GM23338 (cell line): ENCODE measurements around the gene METAP1D. TPM values are rescaled to one million over a fixed set of nuclear protein-coding genes. Genes with fewer than 3 reads are reported as not detected.
A peak's percentile ranks its signal among the peaks of the same experiment; 100 is the strongest.

Experiments
- ATAC-seq: fragments of 200-7000 bp; cut with Tn5 transposase; 3 replicates; pipeline ENCODE4 v1.9.1; 2020
- DNase-seq: peaks from one replicate; pipeline ENCODE4 v3.0.0-alpha.2; 2015; ENCODE audit warnings: low spot score
- H2AFZ ChIP-seq: fragments of 200-600 bp; sonication (generic); 2 replicates; pipeline ENCODE4 v1.8.0; 2016; ENCODE audit warnings: antibody characterized with exemption, mild to moderate bottlenecking, moderate library complexity
- H3F3A ChIP-seq: fragments of 200-600 bp; sonication (generic); replicated peaks from 2 replicates; pipeline ENCODE4 v1.8.0; 2017; ENCODE audit warnings: antibody characterized with exemption, mixed run types, low read depth
- H3K27ac ChIP-seq: fragments of 200-600 bp; sonication (generic); 2 replicates; pipeline ENCODE4 v1.6.1; 2016; ENCODE audit warnings: low read depth
- H3K27me3 ChIP-seq: fragments of 200-600 bp; sonication (generic); 2 replicates; pipeline ENCODE4 v1.8.0; 2016; ENCODE audit warnings: mild to moderate bottlenecking, mixed run types, moderate library complexity; ENCODE audit not compliant: insufficient read depth
- H3K36me3 ChIP-seq: fragments of 200-600 bp; sonication (generic); 2 replicates; pipeline ENCODE4 v1.8.0; 2016; ENCODE audit warnings: mild to moderate bottlenecking; ENCODE audit not compliant: insufficient read depth
- H3K4me1 ChIP-seq: fragments of 200-600 bp; sonication (generic); 2 replicates; pipeline ENCODE4 v1.8.0; 2016; ENCODE audit warnings: mild to moderate bottlenecking, moderate library complexity; ENCODE audit not compliant: insufficient read depth
- H3K4me2 ChIP-seq: fragments of 200-600 bp; sonication (generic); 2 replicates; pipeline ENCODE4 v1.7.1; 2017; ENCODE audit warnings: mixed run types
- H3K4me3 ChIP-seq: fragments of 200-600 bp; sonication (generic); 2 replicates; pipeline ENCODE4 v1.6.1; 2016; ENCODE audit warnings: mixed run types
- H3K79me2 ChIP-seq: fragments of 200-600 bp; sonication (generic); replicated peaks from 2 replicates; pipeline ENCODE4 v1.8.0; 2017; ENCODE audit warnings: mild to moderate bottlenecking; ENCODE audit not compliant: insufficient read depth
- H3K9me2 ChIP-seq: fragments of 200-600 bp; sonication (generic); 2 replicates; pipeline ENCODE4 v1.8.0; 2017; ENCODE audit not compliant: insufficient read depth
- H4K20me1 ChIP-seq: fragments of 200-600 bp; sonication (generic); replicated peaks from 2 replicates; pipeline ENCODE4 v1.8.0; 2017; ENCODE audit warnings: mild to moderate bottlenecking; ENCODE audit not compliant: insufficient read depth
- H3K27ac Mint-ChIP-seq: 2 replicates; pipeline ENCODE4 v1.8.0; 2020; ENCODE audit warnings: inconsistent platforms, mild to moderate bottlenecking, moderate library complexity, mixed read lengths
- H3K27me3 Mint-ChIP-seq: 3 replicates; pipeline ENCODE4 v1.8.0; 2022; ENCODE audit warnings: low read depth, mild to moderate bottlenecking, moderate library complexity, mixed read lengths, inconsistent platforms; ENCODE audit not compliant: insufficient read depth, poor library complexity
- H3K36me3 Mint-ChIP-seq: 3 replicates; pipeline ENCODE4 v1.8.0; 2021; ENCODE audit warnings: low read depth, mild to moderate bottlenecking, inconsistent platforms, moderate library complexity, mixed read lengths
- H3K4me1 Mint-ChIP-seq: 3 replicates; pipeline ENCODE4 v1.8.0; 2020; ENCODE audit warnings: mild to moderate bottlenecking, inconsistent platforms, mixed read lengths
- H3K4me3 Mint-ChIP-seq: 3 replicates; pipeline ENCODE4 v1.8.0; 2021; ENCODE audit warnings: moderate library complexity, mild to moderate bottlenecking, inconsistent platforms, mixed read lengths
- H3K9me3 Mint-ChIP-seq: 3 replicates; pipeline ENCODE4 v1.8.0; 2020; ENCODE audit warnings: moderate library complexity, mild to moderate bottlenecking, inconsistent platforms, mixed read lengths
- CREB1 ChIP-seq: fragments of 250-450 bp; sonication (Bioruptor Pico); IDR thresholded peaks from 2 replicates; pipeline ENCODE4 v1.5.0; 2020; ENCODE audit warnings: low read depth, mild to moderate bottlenecking, moderate library complexity
- CTCF ChIP-seq, 2 experiments: fragments of 200-600 bp in 1 of 2; sonication (generic) in 1 of 2; conservative IDR thresholded peaks; 2 replicates each; pipeline versions ENCODE4 v1.5.1 to v1.6.1; 2016 to 2017; ENCODE audit warnings: antibody characterized with exemption in 2 of 2, low read depth in 2 of 2, mild to moderate bottlenecking in 2 of 2, moderate library complexity in 1 of 2
- ETS1 ChIP-seq: IDR thresholded peaks from 2 replicates; pipeline ENCODE4 v1.6.1; 2016; ENCODE audit warnings: antibody characterized with exemption
- EZH2 ChIP-seq: fragments of 200-600 bp; sonication (generic); IDR thresholded peaks from one replicate; pipeline ENCODE4 v1.8.0; 2017; ENCODE audit warnings: antibody characterized with exemption, mild to moderate bottlenecking, low read depth; ENCODE audit not compliant: unreplicated experiment
- EZH2phosphoT487 ChIP-seq: fragments of 200-600 bp; sonication (generic); IDR thresholded peaks from one replicate; pipeline ENCODE4 v1.8.1; 2018; ENCODE audit warnings: antibody characterized with exemption; ENCODE audit not compliant: unreplicated experiment
- POLR2AphosphoS5 ChIP-seq: IDR thresholded peaks from 2 replicates; pipeline ENCODE4 v1.6.1; 2016; ENCODE audit warnings: antibody characterized with exemption, low read depth
- ZNF114 ChIP-seq: fragments of 250-450 bp; sonication (Bioruptor Pico); IDR thresholded peaks from 2 replicates; pipeline ENCODE4 v1.5.0; 2020; ENCODE audit warnings: mild to moderate bottlenecking, moderate library complexity
- polyA plus RNA-seq: library from polyadenylated mRNA; unstranded; fragments of >200 nt; fragmentation: Nextera tagmentation; extraction: Ambion mirVana; gene quantifications from 2 replicates; pipeline ENCODE4 v1.2.1, GENCODE V29; 2016
- total RNA-seq: library from RNA; depleted of rRNA; stranded (reverse); fragments of >200 nt; shearing (Covaris generic); gene quantifications from 2 replicates; pipeline ENCODE4 v1.2.3, GENCODE V29; 2014

Gene METAP1D
- total and polyA plus RNA-seq, 2 experiments from 2014 or later, result 12.8 to 15.5 TPM

- TF ChIP-seq ETS1, result no peak
- TF ChIP-seq ZNF114 (CRISPR knock-in tag), result no peak
- no peak for TF ChIP-seq CTCF (conservative IDR thresholded peaks at IDR 0.05; ENCODE audit: low read depth in 2 of 2)
- no peak for TF ChIP-seq CREB1 (CRISPR knock-in tag)
- TF ChIP-seq EZH2, result peak; percentile 92
Observed at GRCh38 chr2:172100080-172100934, 100.6 kb downstream of the METAP1D start (continued).

GRCh38 chr2:172100935-172101820 lies 101.4 kb downstream of the METAP1D start:
- Mint-ChIP-seq H3K4me1 (peaks cover 41% of the 10 kb centered on the region), H3K4me3 (peak overlapping the region; percentile 74), H3K36me3 (no peaks in the 10 kb centered on the region), H3K27me3 (peaks cover 99% of the 10 kb centered on the region), H3K9me3 (no peaks in the 10 kb centered on the region), H3K27ac (no peak overlapping the region)
- H3K36me3 ChIP-seq, result no peaks in the 10 kb centered on the region
- H3K27me3 ChIP-seq, result peaks cover 98% of the 10 kb centered on the region
- H3F3A ChIP-seq, result peaks cover 33% of the 10 kb centered on the region
- 0 out of 2 replicates have a peak overlapping the region, but pooled peaks have one; percentile 89 for H2AFZ ChIP-seq
- peak overlapping the region; percentile 62 for H3K4me3 ChIP-seq
- TF ChIP-seq POLR2AphosphoS5 (no peak), EZH2phosphoT487 (peak; percentile 91), ETS1 (no peak), CREB1 (CRISPR knock-in tag) (no peak), EZH2 (peak; percentile 96), CTCF (conservative IDR thresholded peaks at IDR 0.05; ENCODE audit: low read depth in 2 of 2) (no peak)
- H3K79me2 ChIP-seq, result no peaks in the 10 kb centered on the region
- H4K20me1 ChIP-seq, result peaks cover 16% of the 10 kb centered on the region; the same call in 1 of the 2 replicates
- H3K4me1 ChIP-seq, result peaks cover 54% of the 10 kb centered on the region
- H3K9me2 ChIP-seq, result no peaks in the 10 kb centered on the region
- H3K27ac ChIP-seq, result no peak overlapping the region
- peak overlapping the region; percentile 93 for H3K4me2 ChIP-seq
- ATAC-seq (0 out of 3 replicates have a peak, but pooled peaks have one; percentile 0), DNase-seq (peak; percentile 58)
